Neuronal stem cell (in vitro differentiated cells): ENCODE results near the gene DDI1.

Experiments
- DNase-seq: peaks from one replicate; pipeline ENCODE4 v3.0.0-alpha.2; 2013; ENCODE audit warnings: low spot score
- H2AFZ ChIP-seq: one replicate; pipeline ENCODE4 v1.6.1; 2013; ENCODE audit warnings: mild to moderate bottlenecking, low read length, inconsistent platforms
- H2AK5ac ChIP-seq: 2 replicates; pipeline ENCODE4 v1.6.1; 2013; ENCODE audit warnings: low read depth, mild to moderate bottlenecking, inconsistent platforms, low read length, moderate library complexity, mixed read lengths
- H2BK120ac ChIP-seq: 2 replicates; pipeline ENCODE4 v1.6.1; 2013; ENCODE audit warnings: low read depth, mild to moderate bottlenecking, inconsistent platforms, low read length, moderate library complexity, mixed read lengths
- H2BK12ac ChIP-seq: one replicate; pipeline ENCODE4 v1.6.1; 2013; ENCODE audit warnings: low read length, inconsistent platforms
- H2BK15ac ChIP-seq: 2 replicates; pipeline ENCODE4 v1.6.1; 2013; ENCODE audit warnings: mild to moderate bottlenecking, low read length, inconsistent platforms, mixed read lengths
- H2BK5ac ChIP-seq: one replicate; pipeline ENCODE4 v1.6.1; 2013; ENCODE audit warnings: inconsistent platforms, mild to moderate bottlenecking, low read length, moderate library complexity
- H3K14ac ChIP-seq: one replicate; pipeline ENCODE4 v1.6.1; 2013; ENCODE audit warnings: low read length, inconsistent platforms
- H3K18ac ChIP-seq: 2 replicates; pipeline ENCODE4 v1.6.1; 2013; ENCODE audit warnings: low read length, inconsistent platforms
- H3K23ac ChIP-seq: 2 replicates; pipeline ENCODE4 v1.6.1; 2013; ENCODE audit warnings: low read depth, mild to moderate bottlenecking, mixed read lengths, low read length, inconsistent platforms; ENCODE audit not compliant: poor library complexity
- H3K27ac ChIP-seq: replicated peaks from 3 replicates; pipeline ENCODE4 v1.5.1; 2013; ENCODE audit warnings: low read length, inconsistent platforms
- H3K27me3 ChIP-seq, 3 experiments: 2 replicates each; pipeline ENCODE4 v1.6.1; 2013; ENCODE audit warnings: low read length in 3 of 3, mild to moderate bottlenecking in 2 of 3, inconsistent platforms in 1 of 3, low read depth in 1 of 3, mixed read lengths in 1 of 3, moderate library complexity in 1 of 3; ENCODE audit not compliant: control insufficient read depth in 3 of 3, insufficient read depth in 3 of 3
- H3K36me3 ChIP-seq, 2 donors: replicated peaks in 1 of 2; 2 replicates each; pipeline ENCODE4 v1.6.1; 2013; ENCODE audit warnings: low read length in 2 of 2; ENCODE audit not compliant: control insufficient read depth in 2 of 2, insufficient read depth in 2 of 2
- H3K4ac ChIP-seq: 2 replicates; pipeline ENCODE4 v1.6.1; 2013; ENCODE audit warnings: inconsistent platforms, mild to moderate bottlenecking, low read length, moderate library complexity
- H3K4me1 ChIP-seq, 2 donors: 1 replicate in 1 of 2; 2 replicates in 1 of 2; pipeline ENCODE4 v1.6.1; 2013; ENCODE audit warnings: low read length in 2 of 2, low read depth in 1 of 2; ENCODE audit not compliant: control insufficient read depth in 2 of 2, insufficient read depth in 1 of 2
- H3K4me2 ChIP-seq: one replicate; pipeline ENCODE4 v1.6.1; 2013; ENCODE audit warnings: mild to moderate bottlenecking, low read length, inconsistent platforms; ENCODE audit not compliant: insufficient read depth, poor library complexity, severe bottlenecking
- H3K4me3 ChIP-seq, 2 donors: 2 replicates each; pipeline ENCODE4 v1.5.1; 2013; ENCODE audit warnings: low read length in 2 of 2, mild to moderate bottlenecking in 2 of 2, inconsistent platforms in 1 of 2, moderate library complexity in 1 of 2
- H3K79me1 ChIP-seq: one replicate; pipeline ENCODE4 v1.6.1; 2013; ENCODE audit warnings: low read depth, mild to moderate bottlenecking, inconsistent platforms, low read length, moderate library complexity
- H3K9ac ChIP-seq: one replicate; pipeline ENCODE4 v1.6.1; 2013; ENCODE audit warnings: mild to moderate bottlenecking, low read depth, low read length, inconsistent platforms; ENCODE audit not compliant: poor library complexity
- H3K9me3 ChIP-seq, 2 donors: replicated peaks in 1 of 2; 2 replicates each; pipeline versions ENCODE3 to v1.6.1; 2013; ENCODE audit warnings: low read length in 2 of 2, mild to moderate bottlenecking in 2 of 2, inconsistent platforms in 1 of 2, low read depth in 1 of 2, mixed read lengths in 1 of 2, moderate library complexity in 1 of 2; ENCODE audit not compliant: control insufficient read depth in 2 of 2, insufficient read depth in 1 of 2
- H4K8ac ChIP-seq: one replicate; pipeline ENCODE4 v1.6.1; 2013; ENCODE audit warnings: low read depth, mild to moderate bottlenecking, inconsistent platforms, low read length, moderate library complexity
- H4K91ac ChIP-seq: one replicate; pipeline ENCODE4 v1.6.1; 2013; ENCODE audit warnings: low read length, low read depth, mild to moderate bottlenecking, inconsistent platforms; ENCODE audit not compliant: poor library complexity
- WGBS, 2 donors: extraction: QIAGEN DNeasy Blood & Tissue Kit; methylation state at CpG; one replicate each; pipeline ENCODE4 v1.1.7; 2013; ENCODE audit warnings: missing lambda C conversion rate in 2 of 2, mixed read lengths in 1 of 2; ENCODE audit not compliant: insufficient read length in 2 of 2, insufficient replicate concordance in 1 of 2; ENCODE audit errors: extremely low coverage in 2 of 2; 5-methylcytosine and 5-hydroxymethylcytosine counted together

The DDI1 gene

GRCh38 chr11:103994094-103994493, 42.3 kb upstream of the DDI1 start:
- Histone ChIP-seq H3K14ac (no peak overlapping the region), H3K9me3 (no peaks in the 10 kb centered on the region), H3K4me2 (no peak overlapping the region), H3K36me3 (no peaks in the 10 kb centered on the region), H4K8ac (no peak overlapping the region), H2AK5ac (no peak overlapping the region), H3K4ac (no peak overlapping the region), H2BK5ac (no peak overlapping the region), H4K91ac (no peak overlapping the region), H3K79me1 (no peaks in the 10 kb centered on the region), H3K27me3 (no peaks in the 10 kb centered on the region), H2AFZ (no peak overlapping the region), H3K18ac (no peak overlapping the region), H2BK120ac (no peak overlapping the region), H3K4me1 (peaks cover 0 to 2% of the 10 kb centered on the region in 2 donors), H2BK12ac (no peak overlapping the region), H3K9ac (no peak overlapping the region), H2BK15ac (no peak overlapping the region), H3K23ac (no peak overlapping the region), H3K27ac (no peak overlapping the region), H3K4me3 (no peak overlapping the region)
- WGBS, 2 donors, result no CpG with 5 or more reads among the region's 1 CpG
- no peak for DNase-seq

DNA sequence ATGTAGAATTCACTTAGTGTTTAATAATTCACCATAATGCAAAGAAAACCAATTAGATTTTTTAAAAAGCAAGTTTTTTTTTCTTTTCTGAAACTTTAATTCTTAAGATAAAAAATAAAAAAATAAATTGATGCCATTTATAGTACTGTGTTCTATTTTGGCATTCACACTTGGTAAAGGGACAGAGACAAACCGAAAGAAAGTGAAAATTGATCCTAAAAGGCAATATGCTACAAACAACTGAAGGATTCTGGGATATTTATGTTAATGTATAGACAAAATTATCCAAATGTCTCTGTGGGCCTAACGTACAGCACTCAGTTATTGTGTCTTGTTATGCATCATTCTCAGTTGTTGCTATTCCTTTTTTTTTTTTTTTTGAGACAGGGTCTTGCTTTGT, 41.9 kb upstream of the DDI1 start:
- Histone ChIP-seq H3K79me1 (no peaks in the 10 kb centered on the region), H3K27ac (no peak overlapping the region), H2BK5ac (no peak overlapping the region), H3K14ac (no peak overlapping the region), H2BK15ac (no peak overlapping the region), H3K36me3 (no peaks in the 10 kb centered on the region), H2BK120ac (no peak overlapping the region), H2AK5ac (no peak overlapping the region), H2BK12ac (no peak overlapping the region), H3K4me2 (no peak overlapping the region), H3K27me3 (no peaks in the 10 kb centered on the region), H3K4ac (no peak overlapping the region), H3K9ac (no peak overlapping the region), H3K4me3 (no peak overlapping the region), H4K8ac (no peak overlapping the region), H3K9me3 (no peaks in the 10 kb centered on the region), H3K4me1 (peaks cover 0 to 6% of the 10 kb centered on the region in 2 donors), H4K91ac (no peak overlapping the region), H2AFZ (no peak overlapping the region), H3K23ac (no peak overlapping the region), H3K18ac (no peak overlapping the region)
- no CpG with 5 or more reads among the region's 2 CpGs for WGBS, 2 donors
- no peak for DNase-seq

GRCh38 chr11:103995896-103996295, 40.5 kb upstream of the DDI1 start:
- no peak overlapping the region for H3K14ac ChIP-seq
- no peak overlapping the region for H2BK12ac ChIP-seq
- H3K9me3 ChIP-seq, result no peaks in the 10 kb centered on the region
- no peak overlapping the region for H2AK5ac ChIP-seq
- no peak overlapping the region for H3K23ac ChIP-seq
- no CpG with 5 or more reads among the region's 4 CpGs for WGBS, 2 donors
- DNase-seq, result no peak
- H3K4ac ChIP-seq, result no peak overlapping the region
- no peak overlapping the region for H2BK120ac ChIP-seq
- H2BK5ac ChIP-seq, result no peak overlapping the region
- no peak overlapping the region for H3K27ac ChIP-seq
- no peaks in the 10 kb centered on the region for H3K79me1 ChIP-seq
- H3K4me3 ChIP-seq, result no peak overlapping the region
- H3K4me2 ChIP-seq, result no peak overlapping the region
- H4K91ac ChIP-seq, result no peak overlapping the region
- no peak overlapping the region for H2AFZ ChIP-seq
- H3K9ac ChIP-seq, result no peak overlapping the region
- H2BK15ac ChIP-seq, result no peak overlapping the region
- peaks cover 0 to 7% of the 10 kb centered on the region in 2 donors for H3K4me1 ChIP-seq
- no peaks in the 10 kb centered on the region for H3K36me3 ChIP-seq
- H3K18ac ChIP-seq, result no peak overlapping the region
- no peaks in the 10 kb centered on the region for H3K27me3 ChIP-seq
- no peak overlapping the region for H4K8ac ChIP-seq

- no peak for DNase-seq
- no peak overlapping the region for H4K8ac ChIP-seq
- no CpG with 5 or more reads among the region's 1 CpG for WGBS, 2 donors
- no peak overlapping the region for H2BK15ac ChIP-seq
- H3K27ac ChIP-seq, result no peak overlapping the region
- no peak overlapping the region for H2BK120ac ChIP-seq
- H3K4me1 ChIP-seq, result peaks cover 0 to 7% of the 10 kb centered on the region in 2 donors
- no peak overlapping the region for H3K18ac ChIP-seq
- H3K4me3 ChIP-seq, result no peak overlapping the region
- H3K36me3 ChIP-seq, result no peaks in the 10 kb centered on the region
- no peak overlapping the region for H3K4me2 ChIP-seq
- H3K27me3 ChIP-seq, result no peaks in the 10 kb centered on the region
- no peak overlapping the region for H3K4ac ChIP-seq
- H4K91ac ChIP-seq, result no peak overlapping the region
- H3K9ac ChIP-seq, result no peak overlapping the region
- no peak overlapping the region for H3K23ac ChIP-seq
- H2AFZ ChIP-seq, result no peak overlapping the region
- H2AK5ac ChIP-seq, result no peak overlapping the region
- no peaks in the 10 kb centered on the region for H3K79me1 ChIP-seq
- no peak overlapping the region for H3K14ac ChIP-seq
- H2BK5ac ChIP-seq, result no peak overlapping the region
- no peak overlapping the region for H2BK12ac ChIP-seq
- no peaks in the 10 kb centered on the region for H3K9me3 ChIP-seq
Measured at GRCh38 chr11:103997082-103997481, 39.4 kb upstream of the DDI1 start.
